Parathyroid adenoma (tissue), 2 donors: ENCODE data around the gene RNF144B.

Experiments used
- H2AFZ ChIP-seq: fragments of 300-600 bp; sonication (generic); one replicate; pipeline ENCODE4 v1.7.0; 2017; ENCODE audit warnings: antibody characterized with exemption, mild to moderate bottlenecking
- H3K27ac ChIP-seq: fragments of 300-600 bp; sonication (generic); one replicate; pipeline ENCODE4 v1.7.0; 2017
- H3K27me3 ChIP-seq: fragments of 300-600 bp; sonication (generic); one replicate; pipeline ENCODE4 v1.7.0; 2017; ENCODE audit warnings: low read length; ENCODE audit not compliant: control insufficient read depth, insufficient read depth
- H3K36me3 ChIP-seq: fragments of 300-600 bp; sonication (generic); one replicate; pipeline ENCODE4 v1.7.0; 2017; ENCODE audit warnings: low read length; ENCODE audit not compliant: control insufficient read depth, insufficient read depth
- H3K4me1 ChIP-seq: fragments of 300-600 bp; sonication (generic); one replicate; pipeline ENCODE4 v1.7.0; 2017; ENCODE audit warnings: control low read depth
- H3K4me2 ChIP-seq: fragments of 300-600 bp; sonication (generic); one replicate; pipeline ENCODE4 v1.7.0; 2017; ENCODE audit warnings: low read length
- H3K4me3 ChIP-seq: fragments of 300-600 bp; sonication (generic); one replicate; pipeline ENCODE4 v1.7.0; 2017; ENCODE audit warnings: low read depth, low read length
- H3K79me2 ChIP-seq: fragments of 300-600 bp; sonication (generic); one replicate; pipeline ENCODE4 v1.7.0; 2017; ENCODE audit warnings: control low read depth
- H3K9ac ChIP-seq: fragments of 300-600 bp; sonication (generic); one replicate; pipeline ENCODE4 v1.7.0; 2017; ENCODE audit warnings: mild to moderate bottlenecking
- H3K9me3 ChIP-seq: fragments of 300-600 bp; sonication (generic); one replicate; pipeline ENCODE4 v1.7.0; 2017; ENCODE audit warnings: low read length; ENCODE audit not compliant: control insufficient read depth
- TF ChIP-seq, protein P1 (sequence below): fragments of 300-600 bp; sonication (generic); IDR thresholded peaks from one replicate; pipeline ENCODE4 v1.7.0; 2017; ENCODE audit warnings: antibody characterized with exemption, mild to moderate bottlenecking
- donor health status: primary hyperparathyroidism.

The RNF144B gene

GRCh38 chr6:18427296-18427695, 40.1 kb downstream of the RNF144B start:
- Histone ChIP-seq H3K36me3 (no peaks in the 10 kb centered on the region), H3K27me3 (no peaks in the 10 kb centered on the region), H2AFZ (no peak overlapping the region), H3K79me2 (no peaks in the 10 kb centered on the region), H3K9me3 (no peaks in the 10 kb centered on the region), H3K9ac (no peak overlapping the region), H3K4me3 (no peak overlapping the region), H3K4me2 (no peak overlapping the region), H3K27ac (no peak overlapping the region), H3K4me1 (no peaks in the 10 kb centered on the region)
- TF ChIP-seq, protein P1, sequence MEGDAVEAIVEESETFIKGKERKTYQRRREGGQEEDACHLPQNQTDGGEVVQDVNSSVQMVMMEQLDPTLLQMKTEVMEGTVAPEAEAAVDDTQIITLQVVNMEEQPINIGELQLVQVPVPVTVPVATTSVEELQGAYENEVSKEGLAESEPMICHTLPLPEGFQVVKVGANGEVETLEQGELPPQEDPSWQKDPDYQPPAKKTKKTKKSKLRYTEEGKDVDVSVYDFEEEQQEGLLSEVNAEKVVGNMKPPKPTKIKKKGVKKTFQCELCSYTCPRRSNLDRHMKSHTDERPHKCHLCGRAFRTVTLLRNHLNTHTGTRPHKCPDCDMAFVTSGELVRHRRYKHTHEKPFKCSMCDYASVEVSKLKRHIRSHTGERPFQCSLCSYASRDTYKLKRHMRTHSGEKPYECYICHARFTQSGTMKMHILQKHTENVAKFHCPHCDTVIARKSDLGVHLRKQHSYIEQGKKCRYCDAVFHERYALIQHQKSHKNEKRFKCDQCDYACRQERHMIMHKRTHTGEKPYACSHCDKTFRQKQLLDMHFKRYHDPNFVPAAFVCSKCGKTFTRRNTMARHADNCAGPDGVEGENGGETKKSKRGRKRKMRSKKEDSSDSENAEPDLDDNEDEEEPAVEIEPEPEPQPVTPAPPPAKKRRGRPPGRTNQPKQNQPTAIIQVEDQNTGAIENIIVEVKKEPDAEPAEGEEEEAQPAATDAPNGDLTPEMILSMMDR = no peak

GRCh38 chr6:18429655-18430297, 42.6 kb downstream of the RNF144B start:
- H3K79me2 ChIP-seq = no peaks in the 10 kb centered on the region
- TF ChIP-seq, protein P1 = no peak

GRCh38 chr6:18431581-18431980, 44.4 kb downstream of the RNF144B start:
- H3K9me3 ChIP-seq = no peaks in the 10 kb centered on the region
- H3K36me3 ChIP-seq = no peaks in the 10 kb centered on the region
- H3K27me3 ChIP-seq = no peaks in the 10 kb centered on the region
- H3K4me1 ChIP-seq = no peaks in the 10 kb centered on the region
- H2AFZ ChIP-seq = no peak overlapping the region
- no peak overlapping the region for H3K4me3 ChIP-seq
- H3K9ac ChIP-seq = no peak overlapping the region
- H3K27ac ChIP-seq = no peak overlapping the region
- no peak overlapping the region for H3K4me2 ChIP-seq
- no peaks in the 10 kb centered on the region for H3K79me2 ChIP-seq
- TF ChIP-seq, protein P1 = no peak

More at GRCh38 chr6:18429655-18430297, 42.6 kb downstream of the RNF144B start:
- no peak overlapping the region for H3K9ac ChIP-seq
- no peaks in the 10 kb centered on the region for H3K27me3 ChIP-seq
- H3K4me1 ChIP-seq = no peaks in the 10 kb centered on the region
- no peaks in the 10 kb centered on the region for H3K9me3 ChIP-seq
- H3K4me2 ChIP-seq = no peak overlapping the region
- H3K27ac ChIP-seq = no peak overlapping the region
- H3K4me3 ChIP-seq = no peak overlapping the region
- no peak overlapping the region for H2AFZ ChIP-seq
- no peaks in the 10 kb centered on the region for H3K36me3 ChIP-seq

- H3K9ac ChIP-seq = no peak overlapping the region
- no peak overlapping the region for H3K4me2 ChIP-seq
- no peaks in the 10 kb centered on the region for H3K79me2 ChIP-seq
- TF ChIP-seq, protein P1 = no peak
- H3K27ac ChIP-seq = no peak overlapping the region
- no peak overlapping the region for H2AFZ ChIP-seq
- H3K36me3 ChIP-seq = no peaks in the 10 kb centered on the region
- H3K4me1 ChIP-seq = no peaks in the 10 kb centered on the region
- no peaks in the 10 kb centered on the region for H3K27me3 ChIP-seq
- H3K4me3 ChIP-seq = no peak overlapping the region
- H3K9me3 ChIP-seq = no peaks in the 10 kb centered on the region
These were observed 45.0 kb downstream of the RNF144B start for GRCh38 chr6:18432180-18432579.

DNA sequence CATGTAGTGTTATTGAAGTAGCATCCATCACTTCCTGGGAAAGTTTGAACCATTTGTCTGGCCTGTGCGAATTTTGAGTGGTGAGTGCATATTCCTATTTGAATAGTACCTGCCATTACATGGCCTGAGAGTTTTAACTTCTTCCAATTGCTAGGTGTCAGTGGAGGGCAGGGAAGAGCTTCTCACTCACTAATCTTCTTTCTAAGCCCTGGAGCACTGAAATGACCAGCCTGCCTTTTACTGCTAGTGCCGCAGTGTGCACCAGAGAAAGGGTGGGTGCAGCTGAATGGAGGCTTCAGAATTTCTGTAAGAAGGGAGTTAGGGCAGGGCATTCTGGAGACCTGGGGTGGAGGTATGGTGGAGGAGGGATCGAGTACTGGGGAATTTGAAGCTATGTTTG, 45.5 kb downstream of the RNF144B start:
- no peak overlapping the region for H3K27ac ChIP-seq

More for the DNA sequence above, 45.5 kb downstream of the RNF144B start:
- H3K4me2 ChIP-seq = no peak overlapping the region
- H3K79me2 ChIP-seq = no peaks in the 10 kb centered on the region
- no peak overlapping the region for H3K4me3 ChIP-seq
- H3K36me3 ChIP-seq = no peaks in the 10 kb centered on the region
- H3K9me3 ChIP-seq = no peaks in the 10 kb centered on the region
- H3K4me1 ChIP-seq = no peaks in the 10 kb centered on the region
- H3K9ac ChIP-seq = no peak overlapping the region
- TF ChIP-seq, protein P1 = no peak
- no peak overlapping the region for H2AFZ ChIP-seq
- H3K27me3 ChIP-seq = no peaks in the 10 kb centered on the region
